K562 (cell line): ENCODE data around the gene GAS1. TPM values are rescaled to one million over a fixed set of nuclear protein-coding genes. Genes with fewer than 3 reads are reported as not detected.

Source experiments
- ATAC-seq: fragments of 200-7000 bp; cut with Tn5 transposase; 3 replicates; pipeline ENCODE4 v1.9.1; 2020; ENCODE audit warnings: moderate library complexity
- BruUV-seq: library from RNA; stranded (reverse); fragments of 400-500 nt; replicated peaks from 2 replicates; lab custom pipeline; 2021; lab: Mats Ljungman, UMichigan
- CTCF ChIA-PET: fragments of 300-600 bp; formaldehyde crosslinking; extraction: SDS; loops from one replicate; lab custom pipeline; 2021; ENCODE audit warnings: low intra/inter-chr PET ratio; lab: Yijun Ruan, JAX
- POLR2A ChIA-PET: fragments of 300-600, 350-650 bp; sonication (Branson Sonifier 250); formaldehyde crosslinking; extraction: SDS; loops from one replicate; lab custom pipeline; 2021; ENCODE audit warnings: antibody characterized with exemption, inconsistent platforms; lab: Yijun Ruan, JAX
- DNase-seq, 4 experiments: peaks; one replicate each; pipeline versions ENCODE4 v3.0.0 to v3.0.0-alpha.2; 2011 to 2018; ENCODE audit warnings: low spot score in 3 of 4, mixed read lengths in 3 of 4; ENCODE audit errors: extremely low read depth in 1 of 4
- FAIRE-seq: peaks from 2 replicates; lab custom pipeline; 2011; peaks lifted over from hg19 to GRCh38; lab: Jason Lieb, UNC
- H2AFZ ChIP-seq: 2 replicates; pipeline ENCODE4 v1.6.0; 2011; ENCODE audit warnings: low read depth, low read length, control low read depth, inconsistent platforms
- H3K27ac ChIP-seq: fragments of 200-600 bp; 3 replicates; pipeline ENCODE4 v1.8.0; 2011; ENCODE audit warnings: low read depth, mild to moderate bottlenecking, control low read depth, inconsistent platforms, low read length, moderate library complexity, mixed read lengths; ENCODE audit errors: extremely low read depth
- H3K27me3 ChIP-seq, 2 experiments: fragments of 300-600 bp in 1 of 2; 2 replicates in 1 of 2; 3 replicates in 1 of 2; pipeline versions ENCODE4 v1.6.0 to v1.8.0; 2011; ENCODE audit warnings: inconsistent platforms in 2 of 2, low read length in 2 of 2, mild to moderate bottlenecking in 1 of 2, mixed read lengths in 1 of 2, moderate library complexity in 1 of 2; ENCODE audit not compliant: control insufficient read depth in 2 of 2, insufficient read depth in 2 of 2
- H3K36me3 ChIP-seq: fragments of 300-600 bp; 3 replicates; pipeline ENCODE4 v1.8.0; 2011; ENCODE audit warnings: mild to moderate bottlenecking, low read length, inconsistent platforms; ENCODE audit not compliant: control insufficient read depth, insufficient read depth
- H3K4me1 ChIP-seq, 2 experiments: fragments of 200-600 bp in 1 of 2; replicated peaks in 1 of 2; 2 replicates in 1 of 2; 3 replicates in 1 of 2; pipeline versions ENCODE4 v1.5.1 to v1.8.0; 2011; ENCODE audit warnings: inconsistent platforms in 2 of 2, low read length in 2 of 2, mild to moderate bottlenecking in 1 of 2, mixed read lengths in 1 of 2, moderate library complexity in 1 of 2; ENCODE audit not compliant: control insufficient read depth in 2 of 2, insufficient read depth in 2 of 2
- H3K4me2 ChIP-seq: 2 replicates; pipeline ENCODE4 v1.6.1; 2011; ENCODE audit warnings: low read length, control low read depth, inconsistent platforms, mixed read lengths; ENCODE audit not compliant: insufficient read depth
- H3K4me3 ChIP-seq: fragments of 200-600 bp; sonication (generic), shearing (Covaris generic); 2 replicates; pipeline ENCODE4 v1.5.1; 2016; ENCODE audit warnings: control low read depth, inconsistent platforms
- H3K79me2 ChIP-seq: fragments of 200-600 bp; 3 replicates; pipeline ENCODE4 v1.8.0; 2011; ENCODE audit warnings: low read length, inconsistent platforms; ENCODE audit not compliant: control insufficient read depth, insufficient read depth
- H3K9ac ChIP-seq, 2 experiments: 2 replicates each; pipeline versions ENCODE4 v1.6.0 to v1.6.1; 2011; ENCODE audit warnings: low read depth in 2 of 2, low read length in 2 of 2, control low read depth in 1 of 2, inconsistent platforms in 1 of 2, mild to moderate bottlenecking in 1 of 2, mixed read lengths in 1 of 2; ENCODE audit not compliant: insufficient read depth in 1 of 2
- H3K9me1 ChIP-seq: one replicate; pipeline ENCODE4 v1.6.0; 2011; ENCODE audit warnings: inconsistent platforms, mild to moderate bottlenecking, low read length, moderate library complexity; ENCODE audit not compliant: control insufficient read depth, insufficient read depth
- H3K9me3 ChIP-seq: replicated peaks from 2 replicates; pipeline ENCODE4 v1.5.1; 2011; ENCODE audit warnings: low read depth, low read length, inconsistent platforms; ENCODE audit not compliant: control insufficient read depth, insufficient read depth
- H4K20me1 ChIP-seq: replicated peaks from 2 replicates; pipeline ENCODE4 v1.6.1; 2011; ENCODE audit warnings: low read length, inconsistent platforms, mixed read lengths; ENCODE audit not compliant: control insufficient read depth, insufficient read depth
- CREB3L1 ChIP-seq: fragments of 450-650 bp; IDR thresholded peaks from 2 replicates; pipeline ENCODE4 v1.6.1; 2014; ENCODE audit warnings: low read depth, mild to moderate bottlenecking, moderate library complexity, borderline replicate concordance
- HOXB6 ChIP-seq: fragments of 250-450 bp; sonication (Bioruptor Pico); IDR thresholded peaks from 2 replicates; pipeline ENCODE4 v1.5.1; 2022; ENCODE audit warnings: mild to moderate bottlenecking, borderline replicate concordance
- IRF2 ChIP-seq: sonication (generic); formaldehyde crosslinking; IDR thresholded peaks from 2 replicates; pipeline ENCODE4 v1.8.1; 2022; ENCODE audit warnings: mild to moderate bottlenecking, missing genetic modification reagents
- MNT ChIP-seq, 2 experiments: fragments of 450-650 bp; conservative IDR thresholded peaks; 2 replicates each; pipeline ENCODE4 v1.6.1; 2017; ENCODE audit warnings: mild to moderate bottlenecking in 2 of 2, moderate library complexity in 2 of 2
- PCBP1 ChIP-seq: fragments of 200-400 bp; formaldehyde crosslinking; IDR thresholded peaks from 2 replicates; pipeline ENCODE4 v1.6.1; 2018; ENCODE audit warnings: mild to moderate bottlenecking, low read depth, low read length; ENCODE audit not compliant: poor library complexity, severe bottlenecking
- RBM39 ChIP-seq: fragments of 200-400 bp; formaldehyde crosslinking; optimal IDR thresholded peaks from 2 replicates; pipeline ENCODE3; 2018; ENCODE audit warnings: low read depth, low read length
- SMAD2 ChIP-seq: fragments of 150-350 bp; IDR thresholded peaks from 2 replicates; pipeline ENCODE4 v1.6.1; 2014; ENCODE audit warnings: low read depth, mild to moderate bottlenecking, low read length
- TFAM ChIP-seq: fragments of 250-450 bp; sonication (Bioruptor Pico); conservative IDR thresholded peaks from 2 replicates; pipeline ENCODE4 v1.5.0; 2021; ENCODE audit warnings: mild to moderate bottlenecking, moderate library complexity
- ZFPM2 ChIP-seq: fragments of 250-450 bp; sonication (Bioruptor Pico); IDR thresholded peaks from 2 replicates; pipeline ENCODE4 v1.5.1; 2022; ENCODE audit warnings: mild to moderate bottlenecking
- ZNF449 ChIP-seq: fragments of 250-450 bp; sonication (Bioruptor Pico); IDR thresholded peaks from 2 replicates; pipeline ENCODE4 v1.8.0; 2022; ENCODE audit warnings: moderate library complexity, mild to moderate bottlenecking, inconsistent platforms
- ZNF511 ChIP-seq: sonication (generic); formaldehyde crosslinking; IDR thresholded peaks from 2 replicates; pipeline ENCODE4 v1.8.0; 2022; ENCODE audit warnings: mild to moderate bottlenecking, missing genetic modification reagents
- ZNF589 ChIP-seq: fragments of 200-800 bp; sonication (Bioruptor generic); IDR thresholded peaks from 2 replicates; pipeline ENCODE4 v1.6.1; 2016; ENCODE audit warnings: low read depth, missing genetic modification characterization, missing compliant biosample characterization
- ZNF75A ChIP-seq: fragments of 450-650 bp; formaldehyde crosslinking; IDR thresholded peaks from 2 replicates; pipeline ENCODE4 v1.4.0; 2020; ENCODE audit warnings: mild to moderate bottlenecking
- WGBS: fragments of 100-300 bp; shearing (Covaris generic); methylation state at CpG from one replicate; pipeline ENCODE4 v1.1.6; 2016; ENCODE audit warnings: low coverage, mixed read lengths; ENCODE audit not compliant: insufficient coverage; ENCODE audit errors: missing lambda C conversion rate; 5-methylcytosine and 5-hydroxymethylcytosine counted together
- in situ Hi-C: fragments of 300-500 bp; cut with MboI; formaldehyde crosslinking; loops from 4 replicates; pipeline ENCODE4 v1.15.0; 2018; ENCODE audit warnings: inconsistent platforms, mixed read lengths
- intact Hi-C: fragments of 100-400 bp; cut with micrococcal nuclease; formaldehyde crosslinking; loops from 2 replicates; pipeline ENCODE4 v1.14.2; 2022
- polyA plus RNA-seq, 8 experiments: library from polyadenylated mRNA; depleted of rRNA in 4 of 8; stranded (reverse) in 5 of 8; unstranded in 3 of 8; fragments of >200 nt; fragmentation: Nextera tagmentation in 2 of 8; fragmentation: Illumina TruSeq in 1 of 8; extraction: Ambion mirVana in 2 of 8; extraction: Trizol in 1 of 8; gene quantifications; 2 replicates each; pipeline versions ENCODE4 v1.2.1 to v1.2.3, GENCODE V29; 2011 to 2014; ENCODE audit warnings: inconsistent platforms in 1 of 8, missing spikeins in 1 of 8
- total RNA-seq, 7 experiments: library from RNA; depleted of rRNA in 6 of 7; stranded (reverse); fragments of >200 nt in 6 of 7; fragmentation: Illumina TruSeq in 2 of 7; extraction: Trizol in 2 of 7; gene quantifications; 2 replicates each; pipeline versions ENCODE4 v1.2.1 to v1.2.3, GENCODE V29; 2011 to 2021; ENCODE audit warnings: low replicate concordance in 1 of 7

GAS1 gene
- total and polyA plus RNA-seq, 9 of the 15 experiments (the other 6 are each of a cell fraction or from before 2014, with no cell fraction given), result 0.07 to 0.09 TPM; not detected in 7

- TF ChIP-seq CREB3L1 (no peak), IRF2 (CRISPR knock-in tag) (no peak), ZNF589 (CRISPR knock-in tag) (no peak), HOXB6 (no peak), MNT (conservative IDR thresholded peaks at IDR 0.05) (no peak), ZFPM2 (no peak), ZNF511 (CRISPR knock-in tag) (no peak), ZNF75A (no peak)
Observed at GRCh38 chr9:86993830-86994229, 46.5 kb upstream of the GAS1 start (continued).

- Histone ChIP-seq H2AFZ (no peak overlapping the region), H3K9ac (no peak overlapping the region), H3K9me1 (no peaks in the 10 kb centered on the region), H3K27me3 (no peaks in the 10 kb centered on the region), H4K20me1 (no peaks in the 10 kb centered on the region), H3K4me2 (no peak overlapping the region), H3K9me3 (no peaks in the 10 kb centered on the region), H3K27ac (no peak overlapping the region), H3K4me1 (no peaks in the 10 kb centered on the region), H3K36me3 (no peaks in the 10 kb centered on the region), H3K4me3 (no peak overlapping the region), H3K79me2 (no peaks in the 10 kb centered on the region)
- POLR2A ChIA-PET, result no interaction called here
- intact Hi-C loops, result no loop called here
- in situ Hi-C loops, result no loop called here
- no peak for FAIRE-seq
- WGBS, result 0% methylated on average over 4 of the region's 4 CpGs
- CTCF ChIA-PET, result no interaction called here
- BruUV-seq, result no TSS peak
- no peak for ATAC-seq
- DNase-seq, result no peak
- TF ChIP-seq RBM39 (no peak), TFAM (CRISPR knock-in tag) (no peak), PCBP1 (no peak), SMAD2 (no peak), ZNF449 (CRISPR knock-in tag) (no peak)
Observed at GRCh38 chr9:86991077-86991476, 43.8 kb upstream of the GAS1 start.
